Lower leg skin (tissue), 4 donors: ENCODE measurements around the gene METTL16. TPM values are rescaled to one million over a fixed set of nuclear protein-coding genes. Genes with fewer than 3 reads are reported as not detected.
"Not testable (repeated sequence)": the region's sequence is repeated elsewhere in the genome, so short reads cannot be mapped to it uniquely, and the experiment has no call there.

Source experiments
- DNase-seq, 2 donors: peaks; one replicate each; pipeline ENCODE4 v3.0.0-alpha.2; 2019; ENCODE audit warnings: low spot score in 2 of 2
- H3K4me3 ChIP-seq: fragments of 200-600 bp; sonication (generic); 2 replicates; pipeline ENCODE4 v1.5.1; 2017; ENCODE audit warnings: mild to moderate bottlenecking, low read depth; ENCODE audit not compliant: poor library complexity, severe bottlenecking
- POLR2A ChIP-seq, 2 donors: fragments of 450-650 bp; IDR thresholded peaks; one replicate each; pipeline ENCODE4 v1.6.1; 2016 to 2017; ENCODE audit warnings: antibody characterized with exemption in 2 of 2, mild to moderate bottlenecking in 1 of 2, moderate library complexity in 1 of 2
- WGBS, 2 donors: methylation state at CpG; one replicate each; pipeline ENCODE4 v1.1.5; 2018; 5-methylcytosine and 5-hydroxymethylcytosine counted together
- intact Hi-C: fragments of 100-400 bp; cut with DNase I; formaldehyde crosslinking; loops from one replicate; pipeline ENCODE4 v1.15.0; 2023; ENCODE audit warnings: low total_unique reads
- total RNA-seq, 4 donors: library from RNA; depleted of rRNA; stranded (reverse); fragments of >200 nt; gene quantifications; one replicate each; pipeline ENCODE4 v1.1.0, GENCODE V29; 2016
- TF ChIP-seq, protein P1 (sequence below), 3 donors: fragments of 450-650 bp; IDR thresholded peaks; one replicate each; pipeline ENCODE4 v1.5.1; 2016; ENCODE audit warnings: antibody characterized with exemption in 3 of 3, mild to moderate bottlenecking in 3 of 3, moderate library complexity in 2 of 3

The METTL16 gene
- total RNA-seq, 4 donors from 2014 or later, result 17.7 to 47.4 (median 38.5) TPM

DNA sequence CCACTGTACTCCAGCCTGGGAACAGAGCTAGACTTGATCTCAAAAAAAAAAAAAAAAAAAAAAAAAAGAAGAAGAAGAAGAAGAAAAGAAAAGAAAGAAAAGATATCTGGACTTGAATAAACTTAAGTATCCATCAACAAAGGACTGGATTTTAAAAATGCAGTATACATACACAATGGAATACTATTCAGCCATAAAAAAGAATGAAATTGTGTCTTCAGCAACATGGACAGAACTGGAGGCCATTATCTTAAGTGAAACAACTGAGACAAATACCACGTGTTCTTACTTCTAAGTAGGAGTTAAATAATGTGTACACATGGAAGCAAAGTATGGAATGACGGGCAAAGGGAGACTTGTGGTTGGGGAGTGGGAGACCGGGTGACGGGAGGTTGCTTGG is 70.8 kb downstream of the METTL16 start:
- H3K4me3 ChIP-seq, result no peak overlapping the region
- 95 to 96% methylated on average over 4 of the region's 4 CpGs for WGBS, 2 donors
- no peak for DNase-seq
- TF ChIP-seq, protein P1, sequence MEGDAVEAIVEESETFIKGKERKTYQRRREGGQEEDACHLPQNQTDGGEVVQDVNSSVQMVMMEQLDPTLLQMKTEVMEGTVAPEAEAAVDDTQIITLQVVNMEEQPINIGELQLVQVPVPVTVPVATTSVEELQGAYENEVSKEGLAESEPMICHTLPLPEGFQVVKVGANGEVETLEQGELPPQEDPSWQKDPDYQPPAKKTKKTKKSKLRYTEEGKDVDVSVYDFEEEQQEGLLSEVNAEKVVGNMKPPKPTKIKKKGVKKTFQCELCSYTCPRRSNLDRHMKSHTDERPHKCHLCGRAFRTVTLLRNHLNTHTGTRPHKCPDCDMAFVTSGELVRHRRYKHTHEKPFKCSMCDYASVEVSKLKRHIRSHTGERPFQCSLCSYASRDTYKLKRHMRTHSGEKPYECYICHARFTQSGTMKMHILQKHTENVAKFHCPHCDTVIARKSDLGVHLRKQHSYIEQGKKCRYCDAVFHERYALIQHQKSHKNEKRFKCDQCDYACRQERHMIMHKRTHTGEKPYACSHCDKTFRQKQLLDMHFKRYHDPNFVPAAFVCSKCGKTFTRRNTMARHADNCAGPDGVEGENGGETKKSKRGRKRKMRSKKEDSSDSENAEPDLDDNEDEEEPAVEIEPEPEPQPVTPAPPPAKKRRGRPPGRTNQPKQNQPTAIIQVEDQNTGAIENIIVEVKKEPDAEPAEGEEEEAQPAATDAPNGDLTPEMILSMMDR (IDR thresholded peaks at IDR 0.05), result no peak
- no peak for TF ChIP-seq POLR2A (IDR thresholded peaks at IDR 0.05)
- intact Hi-C loops, result no loop called here

DNA sequence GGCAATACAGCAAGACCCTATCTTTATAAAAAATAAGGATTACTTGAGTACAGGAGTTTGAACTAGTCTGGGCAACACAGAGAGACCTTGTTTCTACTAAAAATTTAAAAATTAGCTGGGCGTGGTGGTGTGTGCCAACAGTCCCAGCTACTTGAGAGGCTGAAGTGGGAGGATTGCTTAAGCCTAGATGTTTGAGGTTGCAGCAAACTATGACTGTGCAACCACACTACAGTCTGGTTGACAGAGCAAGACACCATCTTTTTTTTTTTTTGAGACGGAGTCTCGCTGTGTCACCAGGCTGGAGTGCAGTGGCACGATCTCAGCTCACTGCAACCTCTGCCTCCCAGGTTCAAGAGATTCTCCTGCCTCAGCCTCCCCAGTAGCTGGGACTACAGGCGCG is 71.7 kb downstream of the METTL16 start:
- WGBS, 2 donors, result 92 to 97% methylated on average over 6 of the region's 6 CpGs
- DNase-seq, H3K4me3 ChIP-seq, intact Hi-C loops: not testable (repeated sequence)

DNA sequence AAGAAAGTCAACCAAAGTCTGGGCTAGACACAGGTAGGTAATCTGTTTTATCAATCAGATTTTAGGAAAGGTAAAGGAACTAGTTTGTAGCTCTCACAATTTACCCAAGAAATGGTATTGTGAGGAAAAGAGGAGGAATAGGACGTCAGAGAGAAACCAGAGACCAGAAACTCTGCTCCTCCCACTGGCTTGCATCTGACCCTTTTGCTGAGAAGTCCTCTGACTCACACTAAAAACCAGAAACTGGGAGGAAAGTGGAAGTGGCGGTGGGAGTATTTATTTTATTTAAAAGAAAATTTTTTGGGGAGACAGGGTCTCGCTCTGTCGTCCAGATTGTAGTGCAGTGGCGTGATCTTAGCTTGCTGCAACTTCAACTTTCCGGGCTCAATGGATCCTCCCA is 72.9 kb downstream of the METTL16 start:
- intact Hi-C loops, result no loop called here
- 90 to 94% methylated on average over 6 of the region's 6 CpGs for WGBS, 2 donors
- H3K4me3 ChIP-seq, result no peak overlapping the region
- no peak for DNase-seq
- no peak for TF ChIP-seq POLR2A (IDR thresholded peaks at IDR 0.05)
- TF ChIP-seq, protein P1 (IDR thresholded peaks at IDR 0.05), result no peak

DNA sequence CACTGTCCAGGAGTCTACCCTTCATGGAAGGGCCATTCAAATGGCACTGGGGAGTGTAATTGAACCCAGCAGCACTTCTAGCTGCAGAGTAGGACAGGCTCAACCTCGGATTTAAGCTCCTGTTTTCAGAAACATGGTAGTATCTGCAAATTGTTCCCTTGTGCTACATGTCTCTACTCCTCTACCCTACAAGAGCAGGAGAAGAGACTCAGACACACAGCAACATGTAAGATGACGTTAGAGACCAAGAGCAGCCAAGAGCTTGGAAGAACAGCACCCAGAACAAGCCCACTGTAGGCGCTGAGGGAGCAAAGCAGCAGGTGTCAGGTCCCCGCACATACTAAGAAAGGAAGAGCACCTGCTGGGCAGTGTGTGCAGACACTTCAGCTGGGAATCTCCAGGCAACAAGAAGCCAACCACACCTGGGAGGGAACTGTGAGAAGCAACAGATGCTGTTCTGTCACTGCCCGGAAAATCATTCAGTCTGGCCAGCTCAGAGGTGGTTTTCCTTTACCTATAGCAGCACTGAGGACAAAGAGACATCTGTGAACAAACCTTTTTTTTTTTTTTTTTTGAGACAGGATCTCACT is 75.3 kb downstream of the METTL16 start:
- TF ChIP-seq, protein P1 (IDR thresholded peaks at IDR 0.05), result no peak
- no peak for TF ChIP-seq POLR2A (IDR thresholded peaks at IDR 0.05)
- DNase-seq, result peak in 1 of 2 donors; percentile 53
- no peak overlapping the region for H3K4me3 ChIP-seq
- 76 to 83% methylated on average over 5 of the region's 5 CpGs for WGBS, 2 donors
- intact Hi-C loops, result no loop called here

DNA sequence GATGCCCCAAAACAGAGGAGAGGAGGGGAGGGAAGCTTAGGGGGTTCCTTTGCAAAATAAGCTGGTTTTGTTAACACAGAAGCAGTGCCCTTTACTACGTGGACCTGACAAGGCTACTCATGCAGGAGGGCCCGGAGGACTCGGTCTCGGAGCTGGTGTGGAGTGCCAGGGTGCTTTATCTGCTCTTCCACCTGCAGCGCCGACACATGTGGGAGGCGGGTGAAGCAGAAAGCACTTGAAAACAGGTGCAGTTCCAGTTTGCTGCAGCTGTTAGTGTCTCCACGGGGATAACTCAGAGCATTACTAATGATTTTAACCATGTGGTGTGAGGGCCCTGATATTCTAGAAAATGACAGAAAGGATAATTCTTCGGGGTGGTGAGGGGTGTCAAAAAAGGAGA is 75.8 kb downstream of the METTL16 start:
- TF ChIP-seq POLR2A (IDR thresholded peaks at IDR 0.05), result no peak
- TF ChIP-seq, protein P1 (IDR thresholded peaks at IDR 0.05), result no peak
- intact Hi-C loops, result no loop called here
- DNase-seq, result peak in 1 of 2 donors; percentile 40
- H3K4me3 ChIP-seq, result no peak overlapping the region
- 81 to 84% methylated on average over 9 of the region's 9 CpGs for WGBS, 2 donors

DNA sequence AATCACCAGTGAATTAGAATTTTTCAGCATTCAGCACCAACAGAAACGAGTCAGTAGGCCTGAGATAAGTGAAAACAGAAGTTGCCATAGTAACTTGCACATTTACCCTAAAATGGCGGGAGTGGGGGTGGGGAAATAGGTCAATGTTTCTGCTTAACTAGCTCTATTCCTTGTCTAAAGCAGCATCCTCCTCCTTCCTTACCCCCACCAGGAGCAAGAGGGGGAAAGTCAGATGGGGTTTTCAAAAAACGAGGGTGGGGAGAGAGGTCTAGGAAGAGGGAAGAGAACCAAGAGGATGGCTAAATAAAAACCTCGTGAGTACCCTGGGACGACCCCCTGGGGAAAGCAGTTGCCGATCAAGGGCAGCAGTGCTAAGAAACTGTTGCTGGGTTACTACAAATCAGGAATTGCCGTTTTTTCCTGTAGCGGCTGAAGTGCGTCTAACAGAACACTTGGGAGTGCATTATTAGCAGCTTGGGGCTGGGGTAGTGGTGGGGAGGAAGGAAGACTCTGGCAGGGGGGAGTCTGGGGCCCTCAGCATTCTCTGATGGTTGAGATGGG is 76.4 kb downstream of the METTL16 start:
- TF ChIP-seq, protein P1 (IDR thresholded peaks at IDR 0.05), result no peak
- no peak for TF ChIP-seq POLR2A (IDR thresholded peaks at IDR 0.05)
- intact Hi-C loops, result no loop called here

More for the DNA sequence above, 76.4 kb downstream of the METTL16 start:
- H3K4me3 ChIP-seq, result no peak overlapping the region
- DNase-seq, result peak in 1 of 2 donors; percentile 56
- WGBS, 2 donors, result 51 to 57% methylated on average over 9 of the region's 9 CpGs
